ENCODE data around the gene GATAD2B. TPM values are rescaled to one million over a fixed set of nuclear protein-coding genes. Genes with fewer than 3 reads are reported as not detected.

Gene GATAD2B
- total and polyA plus RNA-seq, 4 donors = 4.6 to 41.7 (median 13.4) TPM

- Histone ChIP-seq H3K4me3 (peak overlapping the region; percentile 55), H3K27ac (ENCODE audit: low read depth in 1 of 2, low read length in 1 of 2) (peak overlapping the region; percentile 94 to 96), H3K36me3 (ENCODE audit: control insufficient read depth in 4 of 4, insufficient read depth in 4 of 4, low read length in 4 of 4) (peaks cover 0 to 9% (median 7%) of the 10 kb centered on the region in 4 donors), H3K9ac (ENCODE audit: insufficient read depth in 1 of 2, low read length in 2 of 2) (peak overlapping the region; percentile 66 to 96), H3K27me3 (ENCODE audit: control insufficient read depth in 3 of 3, insufficient read depth in 3 of 3, low read length in 2 of 3) (no peaks in the 10 kb centered on the region), H3K4me1 (ENCODE audit: control insufficient read depth in 5 of 5, insufficient read depth in 5 of 5, low read length in 5 of 5) (peaks cover 7 to 52% (median 13%) of the 10 kb centered on the region in 5 donors), H3K9me3 (ENCODE audit: control insufficient read depth in 4 of 4, insufficient read depth in 3 of 4, low read length in 3 of 4) (no peaks in the 10 kb centered on the region)
- ATAC-seq (ENCODE audit: insufficient read depth, low FRiP score) (no peak), DNase-seq (peak in 2 of 3 donors; percentile 64 to 72)
- TF ChIP-seq CTCF (IDR thresholded peaks at IDR 0.05; ENCODE audit: control extremely low read depth, extremely low read depth) = no peak
- 1% methylated on average over 22 of the region's 22 CpGs for WGBS, 2 donors
These were observed 41.1 kb upstream of the GATAD2B start for GRCh38 chr1:153963850-153964331.

GRCh38 chr1:153963030-153963849, 40.5 kb upstream of the GATAD2B start, which contains the start of gene SLC39A1:
SLC39A1 (minus strand) TSS chr1:153963537; CDS start chr1:153962715, 822 bp downstream.
- H3K9ac ChIP-seq (ENCODE audit: insufficient read depth in 1 of 2, low read length in 2 of 2) = peak within 1 kb of the TSS; percentile 85 to 96
- peak; percentile 99 for DNase-seq
- H3K27me3 ChIP-seq (ENCODE audit: control insufficient read depth in 3 of 3, insufficient read depth in 3 of 3, low read length in 2 of 3) = no peaks in the 10 kb centered on the region
- H3K36me3 ChIP-seq (ENCODE audit: control insufficient read depth in 4 of 4, insufficient read depth in 4 of 4, low read length in 4 of 4) = peaks cover 0 to 9% (median 7%) of the 10 kb centered on the region in 4 donors
- peak; percentile 74 for ATAC-seq (ENCODE audit: insufficient read depth, low FRiP score)
- peaks cover 7 to 50% (median 12%) of the 10 kb centered on the region in 5 donors for H3K4me1 ChIP-seq (ENCODE audit: control insufficient read depth in 5 of 5, insufficient read depth in 5 of 5, low read length in 5 of 5)
- H3K27ac ChIP-seq (ENCODE audit: low read depth in 1 of 2, low read length in 1 of 2) = peak within 1 kb of the TSS; percentile 94 to 96
- H3K9me3 ChIP-seq (ENCODE audit: control insufficient read depth in 4 of 4, insufficient read depth in 3 of 4, low read length in 3 of 4) = no peaks in the 10 kb centered on the region
- H3K4me3 ChIP-seq = peak within 1 kb of the TSS; percentile 59
- 1% methylated on average over 51 to 54 of the region's 54 CpGs for WGBS, 2 donors
- no peak for TF ChIP-seq CTCF (IDR thresholded peaks at IDR 0.05; ENCODE audit: control extremely low read depth, extremely low read depth)

GRCh38 chr1:153962088-153963029, 39.6 kb upstream of the GATAD2B start:
- Histone ChIP-seq H3K9ac (ENCODE audit: insufficient read depth in 1 of 2, low read length in 2 of 2) (peak overlapping the region; percentile 78 to 85), H3K4me3 (peak overlapping the region; percentile 59), H3K27ac (ENCODE audit: low read depth in 1 of 2, low read length in 1 of 2) (peak overlapping the region; percentile 94 to 96), H3K36me3 (ENCODE audit: control insufficient read depth in 4 of 4, insufficient read depth in 4 of 4, low read length in 4 of 4) (peaks cover 0 to 9% (median 7%) of the 10 kb centered on the region in 4 donors), H3K27me3 (ENCODE audit: control insufficient read depth in 3 of 3, insufficient read depth in 3 of 3, low read length in 2 of 3) (no peaks in the 10 kb centered on the region), H3K4me1 (ENCODE audit: control insufficient read depth in 5 of 5, insufficient read depth in 5 of 5, low read length in 5 of 5) (peaks cover 9 to 54% (median 13%) of the 10 kb centered on the region in 5 donors), H3K9me3 (ENCODE audit: control insufficient read depth in 4 of 4, insufficient read depth in 3 of 4, low read length in 3 of 4) (no peaks in the 10 kb centered on the region)
- ATAC-seq (ENCODE audit: insufficient read depth, low FRiP score) (no peak), DNase-seq (peak in 1 of 3 donors; percentile 12)
- 44 to 62% methylated on average over 16 of the region's 16 CpGs for WGBS, 2 donors
- TF ChIP-seq CTCF (IDR thresholded peaks at IDR 0.05; ENCODE audit: control extremely low read depth, extremely low read depth) = no peak

Measured in lung (tissue), 12 donors.